HG03175 (cell line): ENCODE results near the gene ABCG1.

ENCODE experiments used
- ATAC-seq: cut with Tn5 transposase; IDR thresholded peaks from one replicate; pipeline ENCODE4 v1.9.1; 2021; ENCODE audit warnings: mild to moderate bottlenecking, moderate library complexity; ENCODE audit not compliant: unreplicated experiment

ABCG1 gene

DNA sequence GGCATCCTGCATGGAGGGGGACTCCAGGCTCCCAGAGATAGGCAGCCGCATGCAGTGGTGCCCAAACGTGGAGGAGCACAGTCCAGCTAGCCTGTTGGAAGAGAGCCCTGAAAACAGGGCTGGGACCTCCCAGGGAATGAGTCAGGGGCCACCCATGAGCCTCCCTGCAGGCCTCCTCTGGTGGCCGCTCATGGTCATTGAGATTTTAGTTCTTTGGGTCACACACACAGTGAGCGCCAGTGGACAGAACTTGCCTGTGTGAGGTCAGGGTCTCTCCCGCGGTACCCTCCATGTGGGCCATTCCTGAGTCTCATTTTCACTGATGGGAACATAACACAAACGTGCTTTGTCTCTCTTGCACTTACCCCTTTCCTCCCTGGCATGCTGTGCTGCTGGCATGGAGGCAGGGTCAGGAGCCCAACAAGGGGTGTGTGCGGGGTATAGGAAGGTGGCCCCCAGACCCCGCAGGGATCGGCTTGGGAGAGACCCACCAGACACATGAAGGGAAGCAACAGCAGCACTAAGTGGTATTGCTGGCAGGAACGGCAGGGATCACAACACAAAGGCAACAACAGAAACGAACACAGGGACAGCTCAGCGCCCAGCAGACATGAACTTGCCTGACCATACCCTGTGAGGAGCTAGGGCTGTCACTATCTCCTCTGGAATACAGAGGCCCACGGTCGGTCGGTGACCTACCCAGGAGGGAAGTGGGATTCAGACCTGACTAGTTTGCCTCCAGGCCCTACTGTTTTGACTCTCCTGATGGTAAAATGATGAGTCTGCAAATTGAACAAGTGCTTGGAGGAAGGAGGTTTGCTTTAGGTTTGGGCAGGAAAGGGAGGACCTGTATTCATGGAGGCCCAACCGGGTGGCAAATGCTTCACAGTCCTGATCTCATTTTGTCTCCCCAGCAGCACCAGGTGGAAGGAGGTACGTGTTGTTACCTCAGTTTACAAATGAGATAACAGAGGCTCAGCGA, 31.8 kb downstream of the ABCG1 start:
- no peak for ATAC-seq

DNA sequence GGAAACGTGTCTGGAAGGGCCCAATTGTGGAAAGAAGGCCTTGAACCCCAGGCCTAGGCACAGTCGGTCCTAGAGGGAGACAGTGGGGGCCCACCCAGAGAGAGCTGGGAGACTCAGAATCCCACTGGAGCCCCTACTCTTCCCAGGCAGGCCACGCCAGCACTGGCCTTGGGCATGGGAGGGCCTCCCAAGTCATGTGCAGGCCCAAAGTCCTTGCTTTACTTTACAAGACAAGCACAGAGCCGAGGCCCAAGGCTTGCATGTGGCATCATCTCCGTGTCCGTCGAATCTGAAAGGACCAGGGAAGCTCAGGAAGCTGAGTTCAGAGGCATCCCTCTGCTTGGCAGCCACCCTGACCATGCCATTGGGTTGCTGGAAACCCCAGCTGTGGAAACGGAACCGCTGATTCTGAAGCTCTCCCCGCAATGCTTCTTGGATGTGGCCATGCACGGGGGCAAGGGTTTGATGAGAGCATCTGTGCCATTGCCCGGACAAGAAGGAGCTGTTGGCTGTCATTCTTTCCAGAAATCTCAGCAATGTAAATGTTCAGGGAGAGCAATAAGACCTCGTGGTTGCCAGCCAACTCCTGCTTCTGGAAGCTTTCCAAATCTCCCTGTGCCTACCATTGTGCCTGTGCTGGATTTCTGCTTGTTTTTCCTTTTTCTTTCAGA, 32.8 kb downstream of the ABCG1 start:
- ATAC-seq: no peak

DNA sequence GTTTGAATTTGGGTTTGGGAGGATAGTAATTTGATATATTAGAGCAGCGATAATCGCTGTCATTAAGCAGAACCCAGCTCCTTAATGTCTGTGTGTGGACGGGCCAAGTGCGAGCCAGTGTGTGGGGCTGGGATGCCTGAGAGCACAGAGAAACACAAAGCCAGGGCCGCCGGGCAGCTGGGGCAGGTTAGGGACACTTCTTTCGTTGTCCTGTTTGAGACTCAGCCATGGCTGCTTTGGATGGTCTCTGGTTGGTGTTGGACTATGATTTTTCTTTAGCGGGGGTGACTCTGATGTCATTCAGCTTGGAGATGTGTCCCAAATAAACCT, 33.4 kb downstream of the ABCG1 start:
- no peak for ATAC-seq

DNA sequence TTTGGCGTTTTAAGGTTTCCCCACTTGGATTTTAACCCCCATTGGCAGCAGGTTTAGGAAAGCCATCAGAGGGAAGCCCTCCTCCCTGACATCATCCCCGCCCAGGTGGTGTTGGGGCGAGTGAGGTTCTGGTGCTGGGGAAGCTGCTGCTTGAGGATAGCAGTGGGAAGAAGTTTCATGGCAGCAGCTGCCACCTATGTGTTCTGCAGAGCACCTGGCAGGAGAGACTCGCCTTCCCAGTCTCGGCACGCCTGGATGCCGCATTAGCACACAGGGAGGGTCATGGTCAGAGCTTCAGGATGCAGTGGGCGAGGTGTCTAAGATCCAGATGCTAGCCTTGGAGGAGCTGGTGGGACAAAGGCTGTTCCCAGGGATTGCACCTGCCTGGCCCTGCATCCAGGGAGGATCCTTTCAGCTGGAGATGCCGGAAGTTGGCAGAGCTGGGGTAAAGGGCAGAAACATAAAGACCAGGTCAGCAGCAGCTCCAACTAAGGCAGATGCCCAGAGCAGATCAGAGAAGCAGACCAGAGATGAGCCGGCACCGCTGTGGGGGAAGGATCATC, 33.9 kb downstream of the ABCG1 start:
- ATAC-seq: no peak

DNA sequence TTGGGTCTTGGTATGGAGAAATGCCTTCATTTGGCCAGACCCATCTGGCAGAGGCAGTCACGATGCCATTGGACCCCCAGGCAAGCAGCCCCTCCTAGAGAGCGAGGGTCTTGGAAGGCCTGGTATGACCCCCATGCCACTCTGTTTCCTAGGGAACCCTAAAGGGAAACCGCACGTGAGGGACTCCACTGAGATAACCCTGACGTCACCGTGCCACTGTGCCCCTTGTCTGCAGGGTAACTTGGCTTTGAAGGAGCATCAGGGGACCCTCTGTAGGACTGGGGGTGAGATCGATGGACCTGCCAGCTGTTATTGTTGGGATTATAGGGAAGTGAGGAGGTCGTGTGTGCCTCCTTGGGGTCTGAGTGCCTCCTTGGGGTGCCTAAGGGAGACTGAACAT, 34.5 kb downstream of the ABCG1 start:
- ATAC-seq: no peak

DNA sequence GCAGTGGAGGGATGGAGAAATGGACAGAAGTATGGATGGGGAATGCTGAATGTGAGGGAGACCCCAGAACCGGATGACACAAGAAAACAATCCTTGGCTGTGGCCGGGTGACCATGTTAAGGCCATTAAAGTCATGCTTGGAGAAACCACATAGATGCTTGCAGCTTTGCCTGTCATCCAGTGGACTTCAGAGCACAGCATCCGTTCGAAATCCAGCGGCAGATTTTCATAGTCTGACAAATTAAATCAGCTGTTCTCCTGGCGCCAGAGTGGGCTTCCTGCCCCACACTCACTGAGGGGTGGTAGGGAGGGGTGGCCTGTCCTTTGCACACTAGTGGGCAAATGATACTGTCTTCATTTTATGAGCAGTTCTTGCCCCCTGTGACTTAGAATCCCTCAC, 35.1 kb downstream of the ABCG1 start:
- no peak for ATAC-seq

DNA sequence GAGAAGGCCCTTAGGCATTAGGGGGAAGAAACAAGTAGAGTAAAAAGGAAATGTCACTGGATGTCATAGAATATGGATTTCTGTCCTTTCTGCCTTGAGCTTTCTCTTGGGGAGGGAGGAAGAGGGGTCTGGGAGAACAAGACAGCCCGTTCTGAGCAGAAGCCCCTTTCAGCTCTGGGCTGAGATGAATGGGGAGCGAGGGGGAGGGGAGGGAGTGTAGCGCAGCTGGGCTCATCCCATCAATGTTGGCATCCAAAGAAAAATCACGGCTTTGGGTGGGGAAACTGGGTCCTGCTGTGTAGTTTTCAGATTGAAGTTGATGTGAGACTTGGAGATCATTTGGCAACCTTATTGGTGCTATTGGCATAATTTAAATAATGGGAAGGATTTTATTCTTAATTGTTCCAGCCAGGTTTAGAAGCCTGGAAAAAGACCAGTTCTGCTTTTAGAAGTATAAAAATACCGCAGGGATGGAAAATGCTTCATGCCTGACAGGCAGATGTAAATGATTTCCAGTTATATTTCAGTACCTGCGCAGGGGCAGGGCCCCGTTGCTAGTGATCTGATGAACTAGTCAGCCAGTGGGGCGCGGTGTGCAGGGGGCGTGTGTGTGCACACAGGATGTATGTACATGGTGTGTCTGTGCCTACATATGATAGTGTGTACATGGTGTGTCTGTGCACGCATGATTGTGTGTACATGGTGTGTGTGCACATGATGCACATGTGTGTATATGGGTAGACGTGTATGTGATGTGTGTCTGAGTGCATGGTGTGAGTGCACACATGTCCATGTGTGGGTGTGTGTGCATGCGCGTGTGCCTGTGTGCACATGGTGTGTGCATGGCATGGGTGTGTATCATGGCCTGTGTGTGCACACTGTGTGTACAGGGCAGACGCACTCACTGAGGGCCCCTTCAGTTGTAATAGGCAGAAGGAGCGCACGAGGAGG, 36.0 kb downstream of the ABCG1 start:
- no peak for ATAC-seq

DNA sequence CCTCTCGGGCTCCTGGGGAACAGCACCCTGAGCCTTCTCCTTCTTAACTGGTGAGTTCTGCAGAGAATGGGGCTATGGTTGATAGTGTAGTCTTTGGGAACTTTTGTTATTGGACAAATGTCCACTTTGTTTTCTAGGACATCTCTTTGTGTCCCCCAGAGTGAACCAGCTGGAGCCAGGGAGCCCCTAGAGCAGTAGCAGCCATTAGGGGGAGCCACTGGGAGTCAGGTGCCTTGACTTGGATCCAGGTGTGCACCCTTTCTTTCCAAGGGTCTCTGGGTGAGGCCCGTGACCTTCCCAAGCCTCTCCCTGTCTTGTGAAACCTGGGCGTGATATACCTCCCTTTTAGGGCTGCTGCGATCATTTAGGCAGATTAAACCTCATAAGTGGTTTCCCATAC, 36.9 kb downstream of the ABCG1 start:
- ATAC-seq: no peak

DNA sequence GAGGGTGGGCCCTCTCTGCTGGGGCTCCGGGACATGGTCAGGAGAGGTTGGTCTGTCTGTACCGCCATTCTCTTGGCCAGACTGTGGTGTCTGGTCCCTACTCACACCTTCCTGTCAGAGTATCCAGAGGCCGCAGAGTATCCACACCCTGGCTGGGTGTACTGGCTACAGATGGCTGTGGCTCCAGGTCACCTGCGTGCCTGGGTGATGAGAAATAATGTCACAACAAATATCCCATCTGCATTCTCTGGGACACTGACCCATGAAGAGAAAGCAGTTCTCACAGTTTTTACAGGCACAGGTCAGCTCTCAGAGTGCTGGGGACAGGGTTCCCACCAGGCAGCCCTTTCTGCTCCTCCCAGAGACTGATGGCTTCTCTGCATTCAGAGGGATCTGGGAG, 37.4 kb downstream of the ABCG1 start:
- no peak for ATAC-seq

DNA sequence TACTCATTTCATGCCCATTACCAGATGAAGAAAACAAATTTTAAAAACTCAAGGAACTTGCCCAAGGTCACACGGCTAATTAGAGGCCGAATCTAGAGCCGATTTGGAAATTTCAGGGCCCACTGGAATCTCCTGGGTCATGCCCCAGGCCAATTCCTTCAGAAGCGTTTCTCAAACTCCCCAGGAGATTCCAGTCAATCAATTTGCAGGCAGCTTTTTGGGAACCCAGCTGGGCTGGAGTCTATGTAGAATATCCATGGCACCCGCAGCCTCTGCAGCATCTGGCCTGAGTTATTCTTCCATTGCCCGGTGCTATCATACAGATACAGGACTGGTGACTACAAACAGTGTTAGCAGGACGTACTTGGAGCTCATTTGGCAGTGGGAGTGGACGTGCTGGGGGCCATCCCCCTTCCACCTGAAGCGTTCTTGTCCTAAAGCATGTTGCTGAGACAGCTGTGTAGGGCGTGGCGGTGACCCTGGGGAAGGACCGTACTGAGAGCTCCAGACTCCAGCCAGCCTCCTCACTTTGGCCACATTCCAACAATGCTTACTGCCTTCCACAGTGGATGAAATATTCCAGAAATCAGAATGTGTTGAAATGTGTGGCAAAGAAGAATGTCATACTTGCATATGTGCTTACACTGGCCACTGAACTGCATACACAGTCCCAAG, 38.3 kb downstream of the ABCG1 start:
- ATAC-seq: no peak

DNA sequence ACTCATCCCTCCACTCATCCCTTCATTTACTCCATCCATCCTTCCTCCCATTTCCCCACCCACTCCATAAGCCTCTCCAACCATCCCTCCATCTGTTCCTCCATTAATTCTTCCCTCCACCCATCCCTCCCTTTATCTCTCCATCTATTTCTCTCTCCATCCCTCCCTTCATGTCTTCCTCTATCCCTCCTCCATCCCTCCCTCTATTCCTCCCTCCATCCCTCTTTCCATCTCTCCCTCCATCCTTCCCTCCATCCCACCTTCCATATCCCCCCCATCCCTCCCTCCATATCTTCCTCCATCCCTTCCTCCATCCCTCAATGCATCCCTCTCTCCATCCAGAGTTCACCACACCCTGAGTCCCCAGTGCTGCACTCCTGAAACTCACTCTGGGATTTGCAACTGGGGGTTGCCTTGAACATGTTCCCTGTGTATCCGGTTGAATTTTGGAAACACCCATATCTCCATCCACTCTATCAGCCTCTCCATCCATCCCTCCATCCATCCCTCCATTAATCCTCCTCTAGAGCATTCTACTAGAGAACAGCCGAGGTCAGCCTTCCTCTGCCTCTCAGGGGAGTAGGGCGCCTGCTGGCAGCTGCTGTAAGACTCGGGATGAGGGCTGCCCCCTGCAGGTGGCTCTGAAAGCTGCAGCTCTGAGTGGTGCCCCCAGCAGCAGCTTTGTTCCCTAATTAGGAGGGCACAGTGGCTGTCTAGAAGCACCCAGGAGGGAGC, 39.4 kb downstream of the ABCG1 start:
- ATAC-seq: no peak

DNA sequence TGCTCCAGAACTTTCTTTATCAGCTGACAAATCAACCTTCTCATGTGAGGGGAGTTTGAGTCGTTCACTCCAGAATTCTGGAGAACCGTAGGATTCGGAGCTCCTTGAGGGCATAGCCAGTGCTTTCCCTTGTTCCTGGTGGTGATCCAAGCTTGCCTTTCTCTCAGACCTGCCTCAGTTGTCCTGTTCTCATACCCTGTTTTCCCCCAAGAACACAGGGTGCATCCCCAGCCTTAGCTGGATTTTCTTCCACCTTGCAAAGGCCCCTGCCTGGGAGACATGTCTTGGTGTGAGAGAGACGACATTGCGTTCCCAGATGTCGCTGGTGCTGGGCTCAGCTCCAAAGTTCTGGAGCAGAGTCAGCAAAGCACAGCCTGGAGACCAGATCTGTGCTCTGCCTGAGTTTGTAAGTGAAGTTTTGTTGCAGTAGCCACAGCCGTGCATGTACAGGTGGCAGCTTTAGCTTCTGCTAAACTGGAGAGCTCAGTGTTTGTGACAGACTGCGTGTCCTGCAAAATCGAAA, 40.0 kb downstream of the ABCG1 start:
- ATAC-seq: no peak

DNA sequence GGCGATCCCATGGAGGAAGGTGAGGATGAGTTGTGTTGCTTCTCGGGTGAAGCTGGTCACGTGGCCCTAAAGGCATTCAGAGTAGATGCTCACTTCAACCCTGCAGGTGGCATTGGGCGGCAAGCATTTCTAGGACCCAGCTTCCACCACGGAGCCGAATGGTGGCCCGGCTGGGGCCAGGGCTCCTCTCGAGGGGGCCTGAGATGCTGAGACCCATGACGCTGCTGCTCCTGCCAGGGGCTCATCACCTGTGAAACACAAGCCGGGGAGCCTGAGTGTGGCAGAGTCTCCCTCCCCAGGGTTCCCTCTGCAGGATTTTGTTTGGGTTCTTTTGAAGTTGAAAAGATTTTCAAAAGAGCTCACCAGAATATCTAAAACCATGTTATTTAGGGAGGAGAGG, 41.2 kb downstream of the ABCG1 start:
- no peak for ATAC-seq

DNA sequence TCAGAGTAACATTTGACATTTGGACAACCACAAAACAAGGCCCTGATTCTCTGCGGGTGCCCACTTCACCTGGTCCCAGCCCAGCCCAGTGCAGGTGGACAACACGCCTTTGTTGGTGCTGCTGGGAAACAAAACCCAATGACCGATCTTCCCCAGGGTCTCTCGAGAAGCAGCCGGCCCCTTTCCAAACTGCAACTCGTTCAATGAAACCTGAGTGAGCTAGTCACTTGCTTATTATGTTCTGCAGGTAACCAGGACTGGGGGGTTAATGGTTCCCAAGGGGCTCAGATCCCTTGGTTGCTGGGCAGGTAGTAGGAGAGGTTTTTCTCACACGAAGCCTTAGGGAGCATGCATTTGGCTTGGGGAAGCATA, 42.9 kb downstream of the ABCG1 start:
- no peak for ATAC-seq

DNA sequence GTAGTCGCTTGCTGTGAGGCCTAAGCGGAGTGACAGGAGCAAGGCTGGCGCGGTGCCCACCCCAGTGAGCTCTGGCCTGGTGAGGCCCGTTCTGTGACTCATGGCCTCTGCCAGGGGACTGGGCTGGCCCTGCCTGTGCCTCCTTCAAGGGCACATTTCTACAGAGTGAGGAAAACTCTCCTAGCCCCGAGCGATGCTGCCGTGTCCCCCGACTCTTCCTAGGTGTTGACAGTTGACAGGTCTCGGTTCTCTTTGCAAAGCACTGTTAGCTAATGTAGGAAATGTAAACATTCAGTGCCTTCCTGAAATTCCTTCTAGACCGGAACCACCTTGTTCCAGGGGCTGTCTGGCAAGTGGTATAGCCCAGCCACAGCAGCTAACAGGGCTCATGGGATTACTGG, 43.9 kb downstream of the ABCG1 start:
- no peak for ATAC-seq

DNA sequence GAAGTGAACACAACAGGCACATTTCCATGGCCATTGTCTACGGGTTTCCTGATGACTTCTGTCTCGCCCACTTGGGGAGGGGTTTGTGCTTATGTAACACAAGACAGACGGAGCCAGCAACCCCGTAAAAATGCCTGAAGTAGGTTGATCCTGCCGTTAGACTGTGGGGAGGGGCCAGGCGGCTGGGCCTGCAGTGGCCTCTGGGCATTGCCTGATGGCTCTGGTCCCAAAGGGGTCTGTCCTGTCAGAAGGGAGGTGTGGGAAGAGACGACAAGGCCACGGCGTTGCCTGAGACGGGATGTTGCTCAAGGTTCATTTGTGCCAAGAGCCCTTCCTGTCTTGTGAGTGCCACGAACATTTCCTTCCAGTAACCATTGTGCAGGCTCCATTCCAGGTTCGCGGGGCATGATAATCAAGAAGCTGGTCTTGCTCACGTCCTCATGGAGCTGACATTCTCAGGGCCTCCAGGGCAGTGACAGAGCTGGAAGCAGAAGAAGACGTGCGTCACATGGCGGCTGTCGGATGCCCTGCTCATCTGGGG, 44.7 kb downstream of the ABCG1 start:
- no peak for ATAC-seq

DNA sequence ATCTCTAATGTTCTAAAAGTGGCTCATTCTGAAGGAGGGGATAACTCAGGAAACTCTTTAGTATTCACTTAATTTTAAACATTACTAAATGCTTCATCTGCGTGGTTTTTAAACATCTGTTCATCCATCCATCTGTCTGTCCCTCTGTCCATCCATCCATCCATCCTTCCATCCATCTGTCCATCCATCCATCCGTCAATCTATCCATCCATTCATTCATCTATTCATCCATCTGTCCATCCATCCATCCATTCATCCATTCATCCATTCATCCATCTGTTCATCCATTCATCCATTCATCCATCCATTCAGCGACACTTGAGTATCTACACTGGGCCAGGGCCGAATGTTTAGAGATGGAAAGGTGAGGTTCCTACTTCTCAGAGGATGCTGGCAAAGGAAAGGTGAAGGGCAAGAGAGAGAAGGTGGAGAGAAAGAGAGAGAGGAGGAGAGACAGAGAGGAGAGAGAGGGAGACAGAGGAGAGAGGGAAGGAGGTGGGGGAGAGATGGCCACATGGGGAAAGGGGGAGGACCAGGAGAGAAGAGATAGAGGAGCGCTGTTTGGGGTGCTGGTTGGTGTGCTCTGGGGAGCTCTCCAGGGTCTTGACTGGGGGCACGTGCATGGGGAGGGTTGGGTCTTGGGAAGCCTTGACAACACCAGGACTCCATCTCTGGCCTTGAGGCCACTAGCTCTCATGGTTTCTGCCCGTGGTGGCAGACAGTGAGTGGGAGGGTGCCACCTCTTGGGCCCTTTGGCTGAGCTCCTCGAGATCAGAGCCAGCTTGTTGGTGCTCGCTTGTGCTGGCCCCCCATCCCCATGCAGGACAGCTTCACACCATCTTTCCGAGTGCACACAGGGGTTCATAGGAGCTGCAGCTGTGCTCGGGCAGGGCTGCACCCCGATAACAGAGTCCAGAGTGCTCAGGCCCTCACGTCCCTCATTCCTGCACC, 45.6 kb downstream of the ABCG1 start:
- no peak for ATAC-seq

DNA sequence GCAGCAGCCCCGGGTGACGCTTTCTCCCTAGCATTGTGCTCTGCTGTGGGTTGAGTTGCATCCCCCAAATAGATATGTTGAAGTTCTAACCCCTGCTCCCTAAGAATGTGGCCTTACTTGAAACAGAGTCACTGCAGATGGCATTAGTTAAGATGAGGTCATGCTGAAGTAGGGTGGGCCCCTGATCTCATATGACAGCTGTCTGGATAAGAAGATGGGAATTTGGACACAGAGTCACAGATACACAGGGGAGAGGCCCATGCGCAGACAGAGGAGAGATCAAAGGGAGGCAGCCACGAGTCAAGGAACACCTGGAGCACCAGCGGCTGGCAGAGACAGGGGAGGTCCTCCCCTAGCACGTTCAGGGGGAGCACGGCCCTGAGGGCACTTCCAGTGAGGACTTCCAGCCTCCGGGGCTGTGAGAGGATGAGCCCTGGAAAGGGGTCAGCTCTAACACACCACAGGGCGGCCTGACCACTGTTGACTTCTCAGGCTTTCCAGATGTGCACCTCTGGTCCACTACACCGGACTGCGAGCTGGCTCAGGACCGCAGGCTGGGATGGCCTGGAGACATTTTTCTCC, 46.4 kb downstream of the ABCG1 start:
- no peak for ATAC-seq
